K562 (cell line): ENCODE measurements around the gene AFG1L. TPM values are rescaled to one million over a fixed set of nuclear protein-coding genes. Genes with fewer than 3 reads are reported as not detected.

ENCODE experiments used
- ATAC-seq: fragments of 200-7000 bp; cut with Tn5 transposase; 3 replicates; pipeline ENCODE4 v1.9.1; 2020; ENCODE audit warnings: moderate library complexity
- BruUV-seq: library from RNA; stranded (reverse); fragments of 400-500 nt; replicated peaks from 2 replicates; lab custom pipeline; 2021; lab: Mats Ljungman, UMichigan
- CTCF ChIA-PET: fragments of 300-600 bp; formaldehyde crosslinking; extraction: SDS; loops from one replicate; lab custom pipeline; 2021; ENCODE audit warnings: low intra/inter-chr PET ratio; lab: Yijun Ruan, JAX
- POLR2A ChIA-PET: fragments of 300-600, 350-650 bp; sonication (Branson Sonifier 250); formaldehyde crosslinking; extraction: SDS; loops from one replicate; lab custom pipeline; 2021; ENCODE audit warnings: antibody characterized with exemption, inconsistent platforms; lab: Yijun Ruan, JAX
- DNase-seq, 4 experiments: peaks; one replicate each; pipeline versions ENCODE4 v3.0.0 to v3.0.0-alpha.2; 2011 to 2018; ENCODE audit warnings: low spot score in 3 of 4, mixed read lengths in 3 of 4; ENCODE audit errors: extremely low read depth in 1 of 4
- FAIRE-seq: peaks from 2 replicates; lab custom pipeline; 2011; peaks lifted over from hg19 to GRCh38; lab: Jason Lieb, UNC
- H2AFZ ChIP-seq: 2 replicates; pipeline ENCODE4 v1.6.0; 2011; ENCODE audit warnings: low read depth, low read length, control low read depth, inconsistent platforms
- H3K27ac ChIP-seq: fragments of 200-600 bp; 3 replicates; pipeline ENCODE4 v1.8.0; 2011; ENCODE audit warnings: low read depth, mild to moderate bottlenecking, control low read depth, inconsistent platforms, low read length, moderate library complexity, mixed read lengths; ENCODE audit errors: extremely low read depth
- H3K27me3 ChIP-seq, 2 experiments: fragments of 300-600 bp in 1 of 2; 2 replicates in 1 of 2; 3 replicates in 1 of 2; pipeline versions ENCODE4 v1.6.0 to v1.8.0; 2011; ENCODE audit warnings: inconsistent platforms in 2 of 2, low read length in 2 of 2, mild to moderate bottlenecking in 1 of 2, mixed read lengths in 1 of 2, moderate library complexity in 1 of 2; ENCODE audit not compliant: control insufficient read depth in 2 of 2, insufficient read depth in 2 of 2
- H3K36me3 ChIP-seq: fragments of 300-600 bp; 3 replicates; pipeline ENCODE4 v1.8.0; 2011; ENCODE audit warnings: mild to moderate bottlenecking, low read length, inconsistent platforms; ENCODE audit not compliant: control insufficient read depth, insufficient read depth
- H3K4me1 ChIP-seq, 2 experiments: fragments of 200-600 bp in 1 of 2; replicated peaks in 1 of 2; 2 replicates in 1 of 2; 3 replicates in 1 of 2; pipeline versions ENCODE4 v1.5.1 to v1.8.0; 2011; ENCODE audit warnings: inconsistent platforms in 2 of 2, low read length in 2 of 2, mild to moderate bottlenecking in 1 of 2, mixed read lengths in 1 of 2, moderate library complexity in 1 of 2; ENCODE audit not compliant: control insufficient read depth in 2 of 2, insufficient read depth in 2 of 2
- H3K4me2 ChIP-seq: 2 replicates; pipeline ENCODE4 v1.6.1; 2011; ENCODE audit warnings: low read length, control low read depth, inconsistent platforms, mixed read lengths; ENCODE audit not compliant: insufficient read depth
- H3K4me3 ChIP-seq: fragments of 200-600 bp; sonication (generic), shearing (Covaris generic); 2 replicates; pipeline ENCODE4 v1.5.1; 2016; ENCODE audit warnings: control low read depth, inconsistent platforms
- H3K79me2 ChIP-seq: fragments of 200-600 bp; 3 replicates; pipeline ENCODE4 v1.8.0; 2011; ENCODE audit warnings: low read length, inconsistent platforms; ENCODE audit not compliant: control insufficient read depth, insufficient read depth
- H3K9ac ChIP-seq, 2 experiments: 2 replicates each; pipeline versions ENCODE4 v1.6.0 to v1.6.1; 2011; ENCODE audit warnings: low read depth in 2 of 2, low read length in 2 of 2, control low read depth in 1 of 2, inconsistent platforms in 1 of 2, mild to moderate bottlenecking in 1 of 2, mixed read lengths in 1 of 2; ENCODE audit not compliant: insufficient read depth in 1 of 2
- H3K9me1 ChIP-seq: one replicate; pipeline ENCODE4 v1.6.0; 2011; ENCODE audit warnings: inconsistent platforms, mild to moderate bottlenecking, low read length, moderate library complexity; ENCODE audit not compliant: control insufficient read depth, insufficient read depth
- H3K9me3 ChIP-seq: replicated peaks from 2 replicates; pipeline ENCODE4 v1.5.1; 2011; ENCODE audit warnings: low read depth, low read length, inconsistent platforms; ENCODE audit not compliant: control insufficient read depth, insufficient read depth
- H4K20me1 ChIP-seq: replicated peaks from 2 replicates; pipeline ENCODE4 v1.6.1; 2011; ENCODE audit warnings: low read length, inconsistent platforms, mixed read lengths; ENCODE audit not compliant: control insufficient read depth, insufficient read depth
- CEBPG ChIP-seq, 3 experiments: fragments of 200-800 bp in 1 of 3; sonication (Bioruptor generic) in 1 of 3; sonication (generic) in 1 of 3; formaldehyde crosslinking in 1 of 3; IDR thresholded peaks in 2 of 3; conservative IDR thresholded peaks in 1 of 3; 2 replicates each; pipeline versions ENCODE4 v1.6.1 to v1.8.0; 2016 to 2022; ENCODE audit warnings: missing compliant biosample characterization in 2 of 3, missing genetic modification characterization in 2 of 3, mild to moderate bottlenecking in 1 of 3, missing genetic modification reagents in 1 of 3
- CREBBP ChIP-seq: IDR thresholded peaks from one replicate; pipeline ENCODE4 v1.6.1; 2012; ENCODE audit warnings: low read depth, mild to moderate bottlenecking, control low read depth, inconsistent platforms, low read length
- GTF2B ChIP-seq: IDR thresholded peaks from 2 replicates; pipeline ENCODE4 v1.6.1; 2011; ENCODE audit not compliant: insufficient read length; ENCODE audit errors: extremely low read depth
- HMG20B ChIP-seq: fragments of 250-450 bp; sonication (Bioruptor Pico); IDR thresholded peaks from 2 replicates; pipeline ENCODE4 v1.5.0; 2021; ENCODE audit warnings: mild to moderate bottlenecking
- HNRNPH1 ChIP-seq: fragments of 200-400 bp; formaldehyde crosslinking; optimal IDR thresholded peaks from 2 replicates; pipeline ENCODE3; 2017; ENCODE audit warnings: low read depth, mild to moderate bottlenecking, low read length, moderate library complexity
- HNRNPK ChIP-seq: fragments of 200-400 bp; formaldehyde crosslinking; IDR thresholded peaks from one replicate; pipeline ENCODE4 v1.6.1; 2018; ENCODE audit warnings: mild to moderate bottlenecking, low read depth, low read length; ENCODE audit not compliant: poor library complexity, severe bottlenecking
- PRMT5 ChIP-seq: sonication (generic); formaldehyde crosslinking; IDR thresholded peaks from 2 replicates; pipeline ENCODE4 v1.5.0; 2020; ENCODE audit warnings: missing genetic modification reagents
- RAD21 ChIP-seq, 2 experiments: fragments of 250-450 bp in 1 of 2; fragments of 450-650 bp in 1 of 2; sonication (Bioruptor Pico) in 1 of 2; formaldehyde crosslinking in 1 of 2; IDR thresholded peaks in 1 of 2; conservative IDR thresholded peaks in 1 of 2; 2 replicates each; pipeline versions ENCODE4 v1.4.0 to v1.8.0; 2020 to 2022; ENCODE audit warnings: mild to moderate bottlenecking in 2 of 2, moderate library complexity in 1 of 2
- SMAD3 ChIP-seq: fragments of 450-650 bp; formaldehyde crosslinking; conservative IDR thresholded peaks from 2 replicates; pipeline ENCODE4 v1.4.0; 2020; ENCODE audit warnings: mild to moderate bottlenecking
- SMC3 ChIP-seq: conservative IDR thresholded peaks from 2 replicates; pipeline ENCODE4 v1.6.1; 2011; ENCODE audit warnings: low read depth, low read length, improper control_type of control experiment; ENCODE audit not compliant: insufficient read depth
- TFAP4 ChIP-seq: sonication (generic); formaldehyde crosslinking; IDR thresholded peaks from 2 replicates; pipeline ENCODE4 v1.8.0; 2022; ENCODE audit warnings: missing genetic modification reagents, mild to moderate bottlenecking, moderate library complexity, borderline replicate concordance
- ZBTB43 ChIP-seq: sonication (generic); formaldehyde crosslinking; IDR thresholded peaks from 2 replicates; pipeline ENCODE4 v1.8.0; 2023; ENCODE audit warnings: mild to moderate bottlenecking, missing genetic modification reagents
- ZNF212 ChIP-seq: fragments of 450-650 bp; formaldehyde crosslinking; IDR thresholded peaks from 2 replicates; pipeline ENCODE4 v1.4.0; 2020; ENCODE audit warnings: mild to moderate bottlenecking
- ZNF324 ChIP-seq: fragments of 250-450 bp; sonication (Bioruptor Pico); IDR thresholded peaks from 2 replicates; pipeline ENCODE4 v1.4.0; 2020; ENCODE audit warnings: mild to moderate bottlenecking
- ZNF764 ChIP-seq: fragments of 250-450 bp; sonication (Bioruptor Pico); IDR thresholded peaks from 2 replicates; pipeline ENCODE4 v1.4.0; 2020; ENCODE audit warnings: low read depth, mild to moderate bottlenecking, moderate library complexity
- WGBS: fragments of 100-300 bp; shearing (Covaris generic); methylation state at CpG from one replicate; pipeline ENCODE4 v1.1.6; 2016; ENCODE audit warnings: low coverage, mixed read lengths; ENCODE audit not compliant: insufficient coverage; ENCODE audit errors: missing lambda C conversion rate; 5-methylcytosine and 5-hydroxymethylcytosine counted together
- in situ Hi-C: fragments of 300-500 bp; cut with MboI; formaldehyde crosslinking; loops from 4 replicates; pipeline ENCODE4 v1.15.0; 2018; ENCODE audit warnings: inconsistent platforms, mixed read lengths
- intact Hi-C: fragments of 100-400 bp; cut with micrococcal nuclease; formaldehyde crosslinking; loops from 2 replicates; pipeline ENCODE4 v1.14.2; 2022
- polyA plus RNA-seq, 8 experiments: library from polyadenylated mRNA; depleted of rRNA in 4 of 8; stranded (reverse) in 5 of 8; unstranded in 3 of 8; fragments of >200 nt; fragmentation: Nextera tagmentation in 2 of 8; fragmentation: Illumina TruSeq in 1 of 8; extraction: Ambion mirVana in 2 of 8; extraction: Trizol in 1 of 8; gene quantifications; 2 replicates each; pipeline versions ENCODE4 v1.2.1 to v1.2.3, GENCODE V29; 2011 to 2014; ENCODE audit warnings: inconsistent platforms in 1 of 8, missing spikeins in 1 of 8
- total RNA-seq, 7 experiments: library from RNA; depleted of rRNA in 6 of 7; stranded (reverse); fragments of >200 nt in 6 of 7; fragmentation: Illumina TruSeq in 2 of 7; extraction: Trizol in 2 of 7; gene quantifications; 2 replicates each; pipeline versions ENCODE4 v1.2.1 to v1.2.3, GENCODE V29; 2011 to 2021; ENCODE audit warnings: low replicate concordance in 1 of 7
- TF ChIP-seq, protein P1 (sequence below): fragments of 250-450 bp; sonication (Bioruptor Pico); IDR thresholded peaks from 2 replicates; pipeline ENCODE4 v1.8.0; 2021; ENCODE audit warnings: moderate library complexity, mild to moderate bottlenecking, inconsistent platforms

AFG1L gene
- total and polyA plus RNA-seq, 9 of the 15 experiments (the other 6 are each of a cell fraction or from before 2014, with no cell fraction given) = 2.2 to 15.5 (median 5.8) TPM

DNA sequence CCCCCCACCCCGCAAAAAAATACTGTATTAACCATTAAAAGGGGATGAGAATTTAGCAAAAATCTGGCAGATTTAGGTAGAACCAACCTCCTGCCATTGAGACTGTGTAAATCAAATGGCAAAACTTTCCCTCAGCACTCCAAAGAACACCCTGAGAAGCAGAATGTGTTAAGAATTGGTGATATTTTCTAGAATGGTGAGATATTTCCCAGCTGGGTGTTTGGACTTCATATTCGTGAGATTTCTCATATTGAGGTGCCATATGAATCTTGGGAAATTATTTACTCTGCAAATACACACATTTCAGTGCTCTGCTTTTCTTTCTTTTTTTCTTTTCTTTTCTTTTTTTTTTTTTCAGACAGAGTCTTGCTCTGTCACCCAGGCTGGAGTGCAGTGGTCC, 199.6 kb downstream of the AFG1L start (continued):
- no peak for TF ChIP-seq GTF2B
- no peak for TF ChIP-seq PRMT5 (CRISPR knock-in tag)
- no peak for TF ChIP-seq TFAP4
- TF ChIP-seq ZNF212 (CRISPR knock-in tag) = no peak

DNA sequence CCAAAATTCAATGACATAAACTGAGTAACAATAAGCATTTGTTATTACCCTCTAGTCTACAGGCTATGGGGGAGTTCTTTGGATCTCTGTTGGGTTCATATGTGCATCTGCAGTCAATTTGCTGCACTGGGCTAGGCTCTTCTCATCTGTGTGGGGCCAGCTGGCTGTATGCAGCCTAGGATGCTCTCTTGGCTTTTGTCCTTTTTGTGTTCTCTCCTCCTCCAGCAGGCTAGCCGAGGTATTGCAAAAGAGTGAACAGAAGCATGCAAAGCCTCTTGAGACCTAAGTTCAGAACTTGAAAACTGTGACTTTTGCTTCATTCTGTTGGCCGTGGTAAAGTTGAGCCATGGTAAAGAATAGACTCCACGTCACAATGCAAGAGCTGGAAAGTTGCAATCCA, 203.0 kb downstream of the AFG1L start:
- intact Hi-C loops = no loop called here
- no peaks in the 10 kb centered on the region for H4K20me1 ChIP-seq
- no peak overlapping the region for H3K4me2 ChIP-seq
- H3K36me3 ChIP-seq = no peaks in the 10 kb centered on the region
- peak; percentile 87 for ATAC-seq
- H2AFZ ChIP-seq = no peak overlapping the region
- POLR2A ChIA-PET = interaction anchor here (0.6 kb wide), 1 partner anchor 275 kb away, joined by 4 read pairs; no protein-coding TSS in a partner anchor
- WGBS = 26% methylated on average over 3 of the region's 3 CpGs
- peaks cover 3 to 10% of the 10 kb centered on the region in 2 experiments; a peak in 3 of 5 replicates for H3K4me1 ChIP-seq
- no peaks in the 10 kb centered on the region for H3K9me1 ChIP-seq
- CTCF ChIA-PET = no interaction called here
- peak; percentile 75 for FAIRE-seq
- H3K27me3 ChIP-seq = no peaks in the 10 kb centered on the region
- H3K27ac ChIP-seq = no peak overlapping the region
- no peak overlapping the region for H3K4me3 ChIP-seq
- no TSS peak for BruUV-seq
- no peak overlapping the region for H3K9ac ChIP-seq
- in situ Hi-C loops = no loop called here
- H3K79me2 ChIP-seq = no peaks in the 10 kb centered on the region
- no peaks in the 10 kb centered on the region for H3K9me3 ChIP-seq
- DNase-seq = peak in 3 of 4 experiments; percentile 15 to 43 (median 16)
- no peak for TF ChIP-seq SMAD3 (CRISPR knock-in tag)
- no peak for TF ChIP-seq HNRNPH1
- TF ChIP-seq CREBBP = no peak
- TF ChIP-seq ZNF764 = no peak
- TF ChIP-seq SMC3 = peak; percentile 28; the same call in 1 of the 2 replicates
- TF ChIP-seq RAD21 (CRISPR knock-in tag; conservative IDR thresholded peaks at IDR 0.05 in 1 of 2, IDR thresholded peaks at IDR 0.05 in 1 of 2) = peak in 1 of 2 experiments; percentile 43; a peak in 1 of 4 replicates
- TF ChIP-seq, protein P1, sequence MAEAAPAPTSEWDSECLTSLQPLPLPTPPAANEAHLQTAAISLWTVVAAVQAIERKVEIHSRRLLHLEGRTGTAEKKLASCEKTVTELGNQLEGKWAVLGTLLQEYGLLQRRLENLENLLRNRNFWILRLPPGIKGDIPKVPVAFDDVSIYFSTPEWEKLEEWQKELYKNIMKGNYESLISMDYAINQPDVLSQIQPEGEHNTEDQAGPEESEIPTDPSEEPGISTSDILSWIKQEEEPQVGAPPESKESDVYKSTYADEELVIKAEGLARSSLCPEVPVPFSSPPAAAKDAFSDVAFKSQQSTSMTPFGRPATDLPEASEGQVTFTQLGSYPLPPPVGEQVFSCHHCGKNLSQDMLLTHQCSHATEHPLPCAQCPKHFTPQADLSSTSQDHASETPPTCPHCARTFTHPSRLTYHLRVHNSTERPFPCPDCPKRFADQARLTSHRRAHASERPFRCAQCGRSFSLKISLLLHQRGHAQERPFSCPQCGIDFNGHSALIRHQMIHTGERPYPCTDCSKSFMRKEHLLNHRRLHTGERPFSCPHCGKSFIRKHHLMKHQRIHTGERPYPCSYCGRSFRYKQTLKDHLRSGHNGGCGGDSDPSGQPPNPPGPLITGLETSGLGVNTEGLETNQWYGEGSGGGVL (CRISPR knock-in tag) = no peak
- TF ChIP-seq ZNF324 (CRISPR knock-in tag) = no peak
- TF ChIP-seq CEBPG (CRISPR knock-in tag; IDR thresholded peaks at IDR 0.05) = 0 out of 2 replicates have a peak, but pooled peaks have one; percentile 24
- no peak for TF ChIP-seq CEBPG (tag; conservative IDR thresholded peaks at IDR 0.05 in 1 of 2, IDR thresholded peaks at IDR 0.05 in 1 of 2)
- TF ChIP-seq HNRNPK = no peak
- TF ChIP-seq HMG20B = no peak
- TF ChIP-seq ZBTB43 = no peak
